Measurements from ENCODE around the gene MPZL1.
A peak's percentile ranks its signal among the peaks of the same experiment; 100 is the strongest.

GRCh38 chr1:167722152-167722869 is 529 bp downstream of the MPZL1 start:
- TF ChIP-seq POLR2A (IDR thresholded peaks at IDR 0.05) = no peak
- TF ChIP-seq CTCF (IDR thresholded peaks at IDR 0.05) = peak in 1 of 2 donors; percentile 6
